ENCODE results near the gene PTPRK.

DNA sequence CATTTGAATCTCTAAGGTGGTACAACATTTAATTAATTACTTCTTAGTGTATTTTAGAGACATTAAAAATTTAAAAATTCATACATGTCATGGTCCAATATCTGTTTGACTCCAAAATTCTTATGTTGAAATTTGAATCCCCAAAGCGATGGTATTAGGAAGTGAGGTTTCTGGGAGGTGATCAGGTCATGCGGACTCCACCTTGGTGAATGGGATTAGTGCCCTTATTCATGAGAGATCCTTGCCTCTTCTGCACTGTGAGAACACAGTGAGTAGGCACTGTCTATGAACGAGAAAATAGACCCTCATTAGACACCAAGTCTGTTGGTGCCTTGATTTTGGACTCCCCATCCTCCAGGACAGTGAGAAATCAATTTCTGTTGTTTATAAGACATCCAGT lies 254.7 kb downstream of the PTPRK start:
- no peak for TF ChIP-seq EHMT2 (IDR thresholded peaks at IDR 0.05)
- TF ChIP-seq POLR2AphosphoS5 (IDR thresholded peaks at IDR 0.05; ENCODE audit: control insufficient read depth, insufficient read depth, low read depth, low read length), result no peak
- TF ChIP-seq, protein P1, sequence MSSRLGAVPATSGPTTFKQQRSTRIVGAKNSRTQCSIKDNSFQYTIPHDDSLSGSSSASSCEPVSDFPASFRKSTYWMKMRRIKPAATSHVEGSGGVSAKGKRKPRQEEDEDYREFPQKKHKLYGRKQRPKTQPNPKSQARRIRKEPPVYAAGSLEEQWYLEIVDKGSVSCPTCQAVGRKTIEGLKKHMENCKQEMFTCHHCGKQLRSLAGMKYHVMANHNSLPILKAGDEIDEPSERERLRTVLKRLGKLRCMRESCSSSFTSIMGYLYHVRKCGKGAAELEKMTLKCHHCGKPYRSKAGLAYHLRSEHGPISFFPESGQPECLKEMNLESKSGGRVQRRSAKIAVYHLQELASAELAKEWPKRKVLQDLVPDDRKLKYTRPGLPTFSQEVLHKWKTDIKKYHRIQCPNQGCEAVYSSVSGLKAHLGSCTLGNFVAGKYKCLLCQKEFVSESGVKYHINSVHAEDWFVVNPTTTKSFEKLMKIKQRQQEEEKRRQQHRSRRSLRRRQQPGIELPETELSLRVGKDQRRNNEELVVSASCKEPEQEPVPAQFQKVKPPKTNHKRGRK (tag; IDR thresholded peaks at IDR 0.05), result no peak
- TF ChIP-seq, protein P2, sequence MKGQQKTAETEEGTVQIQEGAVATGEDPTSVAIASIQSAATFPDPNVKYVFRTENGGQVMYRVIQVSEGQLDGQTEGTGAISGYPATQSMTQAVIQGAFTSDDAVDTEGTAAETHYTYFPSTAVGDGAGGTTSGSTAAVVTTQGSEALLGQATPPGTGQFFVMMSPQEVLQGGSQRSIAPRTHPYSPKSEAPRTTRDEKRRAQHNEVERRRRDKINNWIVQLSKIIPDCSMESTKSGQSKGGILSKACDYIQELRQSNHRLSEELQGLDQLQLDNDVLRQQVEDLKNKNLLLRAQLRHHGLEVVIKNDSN (CRISPR knock-in tag; IDR thresholded peaks at IDR 0.05), result no peak
- TF ChIP-seq L3MBTL2 (IDR thresholded peaks at IDR 0.05), result no peak
- no peak for TF ChIP-seq NRF1 (conservative IDR thresholded peaks at IDR 0.05 in 1 of 2, IDR thresholded peaks at IDR 0.05 in 1 of 2)
- TF ChIP-seq CBX8 (IDR thresholded peaks at IDR 0.05; ENCODE audit: borderline replicate concordance, extremely low read depth, low read depth, low read length, poor library complexity, severe bottlenecking), result no peak
- no peak for TF ChIP-seq ZNF174 (CRISPR knock-in tag; IDR thresholded peaks at IDR 0.05)
- no peak for TF ChIP-seq ZNF644 (tag; IDR thresholded peaks at IDR 0.05; ENCODE audit: low read depth)

Measured in K562 (cell line).